SH-SY5Y (cell line): ENCODE results near the gene EFCAB8.

Experiments used
- GATA2 ChIP-seq: IDR thresholded peaks from 2 replicates; pipeline ENCODE4 v1.6.1; 2011; ENCODE audit warnings: mild to moderate bottlenecking, low read depth, low read length
- GATA3 ChIP-seq: IDR thresholded peaks from 2 replicates; pipeline ENCODE4 v1.6.1; 2011; ENCODE audit warnings: low read depth, mild to moderate bottlenecking, low read length, moderate library complexity

The EFCAB8 gene

GRCh38 chr20:32830437-32830836 is 28.3 kb upstream of the EFCAB8 start:
- no peak for TF ChIP-seq GATA3
- TF ChIP-seq GATA2: no peak

GRCh38 chr20:32831982-32832381 is 26.7 kb upstream of the EFCAB8 start:
- no peak for TF ChIP-seq GATA2
- TF ChIP-seq GATA3: no peak

GRCh38 chr20:32832664-32833063 is 26.1 kb upstream of the EFCAB8 start:
- TF ChIP-seq GATA3 (no peak), GATA2 (no peak)

GRCh38 chr20:32834972-32835371 is 23.8 kb upstream of the EFCAB8 start:
- TF ChIP-seq GATA3 (no peak), GATA2 (no peak)

GRCh38 chr20:32837157-32837556 is 21.6 kb upstream of the EFCAB8 start:
- TF ChIP-seq GATA3 (no peak), GATA2 (no peak)

GRCh38 chr20:32839227-32839981 is 19.3 kb upstream of the EFCAB8 start:
- TF ChIP-seq GATA3 (no peak), GATA2 (no peak)

- TF ChIP-seq GATA2 (no peak), GATA3 (no peak)
Observed at GRCh38 chr20:32839982-32840285, 18.8 kb upstream of the EFCAB8 start.

- TF ChIP-seq GATA2 (no peak), GATA3 (no peak)
Observed at GRCh38 chr20:32841174-32841573, 17.5 kb upstream of the EFCAB8 start.

GRCh38 chr20:32841632-32842031 is 17.1 kb upstream of the EFCAB8 start:
- TF ChIP-seq GATA2 (no peak), GATA3 (no peak)

GRCh38 chr20:32842688-32843524 is 15.8 kb upstream of the EFCAB8 start:
- TF ChIP-seq GATA3: no peak
- no peak for TF ChIP-seq GATA2

- TF ChIP-seq GATA3 (no peak), GATA2 (no peak)
Observed at GRCh38 chr20:32845786-32846185, 12.9 kb upstream of the EFCAB8 start.

GRCh38 chr20:32846852-32847251 is 11.9 kb upstream of the EFCAB8 start:
- no peak for TF ChIP-seq GATA2
- TF ChIP-seq GATA3: no peak

- no peak for TF ChIP-seq GATA2
- TF ChIP-seq GATA3: no peak
Observed at GRCh38 chr20:32847964-32848363, 10.8 kb upstream of the EFCAB8 start.

GRCh38 chr20:32848846-32849245 is 9.9 kb upstream of the EFCAB8 start:
- no peak for TF ChIP-seq GATA2
- no peak for TF ChIP-seq GATA3

GRCh38 chr20:32849577-32849976 is 9.1 kb upstream of the EFCAB8 start:
- TF ChIP-seq GATA2: no peak
- no peak for TF ChIP-seq GATA3

- TF ChIP-seq GATA2: no peak
- TF ChIP-seq GATA3: no peak
Observed at GRCh38 chr20:32855387-32855786, 3.3 kb upstream of the EFCAB8 start.
